Measurements from ENCODE around the gene MYRIP.

DNA sequence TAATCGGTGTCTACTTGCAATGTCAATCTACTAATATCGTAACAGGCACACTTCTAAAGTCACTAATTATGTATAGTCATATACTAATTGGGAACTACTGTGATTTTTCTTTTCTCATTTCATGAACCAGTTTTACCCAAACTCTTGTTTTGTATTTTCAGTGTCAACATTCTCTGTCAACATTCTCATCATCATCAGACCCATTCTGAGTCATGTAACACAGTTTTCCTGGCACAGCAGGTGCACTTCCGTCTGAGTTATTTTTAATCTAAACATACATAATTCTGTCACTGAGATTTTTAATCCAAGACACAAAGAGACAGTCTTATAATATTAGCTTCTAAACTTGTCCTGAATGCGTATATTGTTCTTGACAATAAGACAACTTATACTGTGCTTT is 295.0 kb downstream of the MYRIP start:
- TF ChIP-seq, protein P1, sequence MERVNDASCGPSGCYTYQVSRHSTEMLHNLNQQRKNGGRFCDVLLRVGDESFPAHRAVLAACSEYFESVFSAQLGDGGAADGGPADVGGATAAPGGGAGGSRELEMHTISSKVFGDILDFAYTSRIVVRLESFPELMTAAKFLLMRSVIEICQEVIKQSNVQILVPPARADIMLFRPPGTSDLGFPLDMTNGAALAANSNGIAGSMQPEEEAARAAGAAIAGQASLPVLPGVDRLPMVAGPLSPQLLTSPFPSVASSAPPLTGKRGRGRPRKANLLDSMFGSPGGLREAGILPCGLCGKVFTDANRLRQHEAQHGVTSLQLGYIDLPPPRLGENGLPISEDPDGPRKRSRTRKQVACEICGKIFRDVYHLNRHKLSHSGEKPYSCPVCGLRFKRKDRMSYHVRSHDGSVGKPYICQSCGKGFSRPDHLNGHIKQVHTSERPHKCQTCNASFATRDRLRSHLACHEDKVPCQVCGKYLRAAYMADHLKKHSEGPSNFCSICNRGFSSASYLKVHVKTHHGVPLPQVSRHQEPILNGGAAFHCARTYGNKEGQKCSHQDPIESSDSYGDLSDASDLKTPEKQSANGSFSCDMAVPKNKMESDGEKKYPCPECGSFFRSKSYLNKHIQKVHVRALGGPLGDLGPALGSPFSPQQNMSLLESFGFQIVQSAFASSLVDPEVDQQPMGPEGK (CRISPR knock-in tag; IDR thresholded peaks at IDR 0.05; ENCODE audit: borderline replicate concordance), result no peak
- no peak for TF ChIP-seq ARNTL (CRISPR knock-in tag; IDR thresholded peaks at IDR 0.05; ENCODE audit: borderline replicate concordance, low read depth)
- no peak for TF ChIP-seq TOX (CRISPR knock-in tag; IDR thresholded peaks at IDR 0.05; ENCODE audit: borderline replicate concordance)
- TF ChIP-seq TCF4 (CRISPR knock-in tag; IDR thresholded peaks at IDR 0.05; ENCODE audit: borderline replicate concordance), result no peak
- TF ChIP-seq ZNF8 (CRISPR knock-in tag; IDR thresholded peaks at IDR 0.05), result no peak
- no peak for TF ChIP-seq ISL1 (CRISPR knock-in tag; IDR thresholded peaks at IDR 0.05)
- TF ChIP-seq ZFP3 (CRISPR knock-in tag; IDR thresholded peaks at IDR 0.05), result no peak
- TF ChIP-seq CSDC2 (CRISPR knock-in tag; IDR thresholded peaks at IDR 0.05), result no peak
- no peak for TF ChIP-seq ZNF70 (CRISPR knock-in tag; IDR thresholded peaks at IDR 0.05)
